H1 (cell line): Measurements from ENCODE around the gene CDH12. TPM values are rescaled to one million over a fixed set of nuclear protein-coding genes. Genes with fewer than 3 reads are reported as not detected.
"Not testable (repeated sequence)": the region's sequence is repeated elsewhere in the genome, so short reads cannot be mapped to it uniquely, and the experiment has no call there.

Experiments
- CTCF ChIA-PET: fragments of 300-600 bp; sonication (Branson Sonifier 250); formaldehyde crosslinking; loops from one replicate; lab custom pipeline; 2021; ENCODE audit not compliant: partially characterized antibody; lab: Charles Lee
- POLR2A ChIA-PET: fragments of 300-600 bp; sonication (Branson Sonifier 250); formaldehyde crosslinking; loops from one replicate; lab custom pipeline; 2021; ENCODE audit warnings: inconsistent platforms; ENCODE audit not compliant: partially characterized antibody; lab: Charles Lee
- DNase-seq, 2 experiments: peaks; one replicate each; pipeline versions ENCODE4 v3.0.0 to v3.0.0-alpha.2; 2010 to 2022; ENCODE audit warnings: low spot score in 2 of 2, low read depth in 1 of 2, mixed read lengths in 1 of 2
- FAIRE-seq: peaks from 2 replicates; lab custom pipeline; 2011; peaks lifted over from hg19 to GRCh38; lab: Jason Lieb, UNC
- H2AFZ ChIP-seq: 2 replicates; pipeline ENCODE4 v1.8.1; 2012; ENCODE audit warnings: low read length, inconsistent platforms
- H2AK5ac ChIP-seq: 2 replicates; pipeline ENCODE4 v1.6.1; 2013; ENCODE audit warnings: low read depth, low read length
- H2BK120ac ChIP-seq: replicated peaks from 2 replicates; pipeline ENCODE3; 2013; ENCODE audit warnings: low read depth, low read length, inconsistent platforms
- H2BK12ac ChIP-seq: 2 replicates; pipeline ENCODE4 v1.6.1; 2013; ENCODE audit warnings: low read depth, low read length
- H2BK15ac ChIP-seq: 2 replicates; pipeline ENCODE4 v1.6.1; 2013; ENCODE audit warnings: low read length
- H2BK20ac ChIP-seq: 2 replicates; pipeline ENCODE4 v1.6.1; 2013; ENCODE audit warnings: low read length
- H2BK5ac ChIP-seq: 2 replicates; pipeline ENCODE4 v1.6.1; 2013; ENCODE audit warnings: low read depth, low read length
- H3K14ac ChIP-seq: 2 replicates; pipeline ENCODE4 v1.6.1; 2013; ENCODE audit warnings: inconsistent platforms; ENCODE audit not compliant: insufficient read length
- H3K18ac ChIP-seq: 2 replicates; pipeline ENCODE4 v1.6.1; 2013; ENCODE audit warnings: low read length; ENCODE audit errors: extremely low read depth
- H3K23ac ChIP-seq: 2 replicates; pipeline ENCODE4 v1.6.1; 2013; ENCODE audit warnings: inconsistent platforms; ENCODE audit not compliant: insufficient read length
- H3K23me2 ChIP-seq: 2 replicates; pipeline ENCODE4 v1.6.1; 2013; ENCODE audit warnings: low read depth, low read length
- H3K27ac ChIP-seq: 2 replicates; pipeline ENCODE4 v1.6.1; 2011; ENCODE audit warnings: low read depth, low read length, inconsistent platforms
- H3K27me3 ChIP-seq, 4 experiments: replicated peaks in 1 of 4; 1 replicate in 1 of 4; 2 replicates in 3 of 4; pipeline versions ENCODE4 v1.6.1 to v1.8.1; 2011 to 2013; ENCODE audit warnings: low read length in 3 of 4, mild to moderate bottlenecking in 3 of 4, inconsistent platforms in 2 of 4, mixed read lengths in 2 of 4, moderate library complexity in 1 of 4; ENCODE audit not compliant: control insufficient read depth in 3 of 4, insufficient read depth in 3 of 4; ENCODE audit errors: extremely low read depth in 1 of 4
- H3K36me3 ChIP-seq, 4 experiments: 2 replicates each; pipeline versions ENCODE4 v1.6.1 to v1.8.1; 2011 to 2013; ENCODE audit warnings: mild to moderate bottlenecking in 4 of 4, low read length in 3 of 4, moderate library complexity in 2 of 4, control low read depth in 1 of 4, inconsistent platforms in 1 of 4; ENCODE audit not compliant: insufficient read depth in 4 of 4, control insufficient read depth in 2 of 4
- H3K4ac ChIP-seq: replicated peaks from 2 replicates; pipeline ENCODE3; 2013; ENCODE audit warnings: low read length, low read depth, mixed read lengths, inconsistent platforms; ENCODE audit not compliant: insufficient read length
- H3K4me1 ChIP-seq, 4 experiments: replicated peaks in 1 of 4; 1 replicate in 1 of 4; 2 replicates in 3 of 4; pipeline versions ENCODE4 v1.6.1 to v1.8.1; 2011 to 2013; ENCODE audit warnings: low read length in 3 of 4, inconsistent platforms in 2 of 4, mixed read lengths in 1 of 4; ENCODE audit not compliant: insufficient read depth in 4 of 4, control insufficient read depth in 3 of 4
- H3K4me2 ChIP-seq, 2 experiments: 2 replicates each; pipeline versions ENCODE4 v1.6.1 to v1.8.1; 2011 to 2013; ENCODE audit warnings: low read depth in 2 of 2, low read length in 2 of 2, control low read depth in 1 of 2, inconsistent platforms in 1 of 2, mild to moderate bottlenecking in 1 of 2; ENCODE audit not compliant: insufficient read depth in 1 of 2
- H3K4me3 ChIP-seq, 4 experiments: fragments of 200-600, 300-600 bp in 1 of 4; sonication (generic), shearing (Covaris generic), sonication (Bioruptor Twin) in 1 of 4; 2 replicates each; pipeline versions ENCODE4 v1.5.1 to v1.8.1; 2011 to 2016; ENCODE audit warnings: low read length in 4 of 4, low read depth in 3 of 4, control low read depth in 2 of 4, inconsistent platforms in 2 of 4, mild to moderate bottlenecking in 2 of 4, mixed read lengths in 1 of 4, moderate library complexity in 1 of 4; ENCODE audit not compliant: insufficient read depth in 2 of 4; ENCODE audit errors: extremely low read depth in 1 of 4
- H3K56ac ChIP-seq: replicated peaks from 2 replicates; pipeline ENCODE3; 2013; ENCODE audit warnings: low read depth, mild to moderate bottlenecking, mixed read lengths, low read length, inconsistent platforms; ENCODE audit not compliant: insufficient read length
- H3K79me1 ChIP-seq: 2 replicates; pipeline ENCODE4 v1.6.1; 2013; ENCODE audit warnings: low read depth, low read length, control low read depth
- H3K79me2 ChIP-seq, 2 experiments: 2 replicates each; pipeline versions ENCODE4 v1.6.1 to v1.8.1; 2012 to 2013; ENCODE audit warnings: low read length in 2 of 2, mild to moderate bottlenecking in 2 of 2, inconsistent platforms in 1 of 2; ENCODE audit not compliant: insufficient read depth in 2 of 2, control insufficient read depth in 1 of 2
- H3K9ac ChIP-seq, 4 experiments: replicated peaks in 1 of 4; 1 replicate in 1 of 4; 2 replicates in 3 of 4; pipeline versions ENCODE4 v1.6.1 to v1.8.1; 2011 to 2013; ENCODE audit warnings: low read depth in 3 of 4, low read length in 3 of 4, control low read depth in 2 of 4, mild to moderate bottlenecking in 2 of 4, moderate library complexity in 2 of 4, inconsistent platforms in 1 of 4; ENCODE audit errors: extremely low read depth in 1 of 4
- H3K9me3 ChIP-seq, 2 experiments: 2 replicates each; pipeline versions ENCODE4 v1.6.1 to v1.8.1; 2012 to 2013; ENCODE audit warnings: mild to moderate bottlenecking in 2 of 2, moderate library complexity in 2 of 2, control low read depth in 1 of 2, inconsistent platforms in 1 of 2, low read depth in 1 of 2, low read length in 1 of 2, mixed read lengths in 1 of 2; ENCODE audit not compliant: insufficient read depth in 2 of 2
- H4K20me1 ChIP-seq, 2 experiments: replicated peaks in 1 of 2; 2 replicates each; pipeline versions ENCODE3 to v1.8.1; 2011 to 2013; ENCODE audit warnings: inconsistent platforms in 2 of 2, low read length in 2 of 2, mild to moderate bottlenecking in 1 of 2; ENCODE audit not compliant: insufficient read depth in 2 of 2, control insufficient read depth in 1 of 2
- H4K5ac ChIP-seq: 2 replicates; pipeline ENCODE4 v1.6.1; 2013; ENCODE audit warnings: low read length, low read depth, mixed read lengths, inconsistent platforms; ENCODE audit not compliant: insufficient read length
- H4K8ac ChIP-seq: 2 replicates; pipeline ENCODE4 v1.8.0; 2013; ENCODE audit warnings: mild to moderate bottlenecking, moderate library complexity, low read length, inconsistent platforms; ENCODE audit not compliant: insufficient read depth; ENCODE audit errors: extremely low read depth
- H4K91ac ChIP-seq: replicated peaks from 2 replicates; pipeline ENCODE3; 2013; ENCODE audit warnings: low read length, mixed read lengths, inconsistent platforms; ENCODE audit not compliant: insufficient read length
- WGBS, 2 experiments: shearing (Covaris generic) in 1 of 2; methylation state at CpG; one replicate each; pipeline versions ENCODE4 v1.1.6 to v1.1.7; 2013 to 2015; ENCODE audit warnings: low lambda C conversion rate in 2 of 2, mixed read lengths in 2 of 2, inconsistent platforms in 1 of 2, low coverage in 1 of 2, missing lambda C conversion rate in 1 of 2; ENCODE audit not compliant: insufficient replicate concordance in 2 of 2, insufficient coverage in 1 of 2, insufficient read length in 1 of 2; ENCODE audit errors: extremely low coverage in 1 of 2, missing lambda C conversion rate in 1 of 2; 5-methylcytosine and 5-hydroxymethylcytosine counted together
- polyA plus RNA-seq, 7 experiments: library from polyadenylated mRNA; depleted of rRNA in 3 of 7; stranded (reverse) in 5 of 7; unstranded in 2 of 7; fragments of >200 nt in 5 of 7; fragments of 200-250 nt in 2 of 7; gene quantifications; 1 replicate in 5 of 7; 2 replicates in 1 of 7; 4 replicates in 1 of 7; pipeline versions ENCODE4 v1.2.1 to v1.2.3, GENCODE V29; 2011 to 2013; ENCODE audit warnings: missing spikeins in 2 of 7, mixed read lengths in 2 of 7
- total RNA-seq: library from RNA; stranded (reverse); fragmentation: NEBNext Ultra II Directional; extraction: Animal tissue kit (Norgen Biotek cat#: 25700); gene quantifications from 2 replicates; pipeline ENCODE4 v1.2.1, GENCODE V29; 2021

The CDH12 gene
- total and polyA plus RNA-seq, 2 of the 8 experiments (the other 6 are each of a cell fraction or from before 2014, with no cell fraction given), result 0.03 TPM; not detected in 1

DNA sequence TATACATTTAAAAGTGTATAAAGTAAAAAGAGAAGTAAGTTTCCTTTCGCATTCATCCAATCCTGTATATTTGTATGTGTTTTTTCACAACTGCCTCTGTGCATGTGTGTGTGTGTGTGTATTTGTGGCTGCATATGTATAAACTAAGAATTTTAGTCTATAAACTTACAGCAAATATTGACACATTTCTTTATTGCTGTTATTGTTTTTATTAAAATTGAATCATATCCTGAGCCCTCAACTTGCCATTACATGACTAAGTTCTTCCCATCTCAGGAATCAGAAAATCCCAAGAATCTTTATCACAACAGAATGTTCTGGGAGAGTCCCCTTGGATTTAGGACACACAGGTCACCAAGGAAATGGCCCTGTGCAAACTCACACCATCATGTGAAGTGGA lies 712.7 kb downstream of the CDH12 start:
- H3K56ac ChIP-seq, H3K27ac ChIP-seq, H4K5ac ChIP-seq, H4K20me1 ChIP-seq, CTCF ChIA-PET, H2BK12ac ChIP-seq, H3K18ac ChIP-seq, POLR2A ChIA-PET, H2AFZ ChIP-seq, H2AK5ac ChIP-seq, H2BK120ac ChIP-seq, FAIRE-seq, H3K9me3 ChIP-seq, H3K9ac ChIP-seq, H3K79me2 ChIP-seq, H3K14ac ChIP-seq, H3K36me3 ChIP-seq, H2BK15ac ChIP-seq, H3K4me3 ChIP-seq, H2BK5ac ChIP-seq, H3K79me1 ChIP-seq, H4K91ac ChIP-seq, H3K27me3 ChIP-seq, H3K4me2 ChIP-seq, H3K23ac ChIP-seq, H3K4me1 ChIP-seq, H4K8ac ChIP-seq, H3K23me2 ChIP-seq, H3K4ac ChIP-seq, H2BK20ac ChIP-seq, DNase-seq: not testable (repeated sequence)
- WGBS, 2 experiments, result 100% methylated on average over 1 of the region's 1 CpG; no CpG with 5 or more reads in 1 of the 2 experiments

DNA sequence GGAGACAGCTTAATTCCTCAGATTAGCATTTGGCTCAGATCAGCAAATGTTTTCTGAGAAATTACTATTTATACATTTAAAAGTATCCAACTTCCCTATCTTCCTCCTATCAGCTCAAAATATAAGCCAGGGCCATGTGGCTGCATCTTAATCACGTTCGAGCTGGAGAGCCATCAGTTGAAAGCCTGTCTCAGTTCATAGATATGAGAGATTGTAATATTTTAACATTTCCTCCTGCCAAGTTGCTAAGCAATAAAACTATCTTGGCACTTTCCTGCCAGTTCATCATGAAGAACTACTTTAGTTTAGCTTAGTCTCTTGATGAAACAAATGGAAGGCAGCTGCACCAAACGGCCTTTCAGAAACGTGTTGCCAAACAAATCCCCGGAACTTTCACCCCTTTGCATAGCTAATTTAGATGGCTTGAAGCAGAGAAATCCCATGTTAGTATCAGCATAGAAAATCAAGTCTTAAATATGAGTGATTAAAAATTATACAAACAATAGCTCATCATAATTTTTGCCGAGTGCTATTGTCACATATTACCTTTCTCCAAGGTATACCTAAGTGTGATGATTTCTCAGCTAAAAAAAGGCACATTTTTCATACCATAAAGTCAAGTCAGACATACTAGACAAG lies 713.4 kb downstream of the CDH12 start:
- H3K56ac ChIP-seq, H4K20me1 ChIP-seq, H3K79me2 ChIP-seq, H3K14ac ChIP-seq, FAIRE-seq, H2BK5ac ChIP-seq, H3K27ac ChIP-seq, H2AFZ ChIP-seq, H4K91ac ChIP-seq, H2AK5ac ChIP-seq, H2BK20ac ChIP-seq, POLR2A ChIA-PET, H3K36me3 ChIP-seq, H3K23ac ChIP-seq, H4K5ac ChIP-seq, H3K23me2 ChIP-seq, H3K18ac ChIP-seq, H3K4ac ChIP-seq, H3K27me3 ChIP-seq, H3K4me3 ChIP-seq, H2BK12ac ChIP-seq, H4K8ac ChIP-seq, H3K9me3 ChIP-seq, H3K9ac ChIP-seq, DNase-seq, H2BK120ac ChIP-seq, H3K79me1 ChIP-seq, H3K4me1 ChIP-seq, CTCF ChIA-PET, H2BK15ac ChIP-seq, H3K4me2 ChIP-seq: not testable (repeated sequence)
- 75% methylated on average over 6 of the region's 6 CpGs; no CpG with 5 or more reads in 1 of the 2 experiments for WGBS, 2 experiments
